Dedifferentiated amniotic fluid mesenchymal stem cell (primary cell): ENCODE results near the gene FRMD4A.
"Not testable (repeated sequence)": the region's sequence is repeated elsewhere in the genome, so short reads cannot be mapped to it uniquely, and the experiment has no call there.

Source experiments
- DNase-seq: peaks from one replicate; pipeline ENCODE4 v3.0.0-alpha.2; 2016; ENCODE audit errors: extremely low spot score

Gene FRMD4A

DNA sequence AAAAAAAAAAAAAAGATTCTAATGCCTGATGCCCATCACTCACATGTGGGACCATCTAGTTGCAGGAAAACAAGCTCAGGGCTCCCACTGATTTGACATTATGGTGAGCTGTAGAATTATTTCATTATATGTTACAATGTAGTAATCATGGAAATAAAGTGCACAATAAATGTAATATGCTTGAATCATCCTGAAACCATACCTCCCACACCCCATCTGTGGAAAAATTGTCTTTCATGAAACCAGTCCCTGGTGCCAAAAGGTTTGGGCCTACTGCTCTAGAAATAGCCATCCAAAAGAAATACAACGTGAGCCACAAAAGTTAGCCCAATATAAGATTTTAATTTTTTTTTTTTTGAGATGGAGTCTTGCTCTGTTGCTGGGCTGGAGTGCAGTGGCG, 478.8 kb downstream of the FRMD4A start:
- DNase-seq = no peak

- no peak for DNase-seq
Measured at GRCh38 chr10:13848520-13849445, 481.9 kb downstream of the FRMD4A start.

GRCh38 chr10:13847201-13847631, 483.5 kb downstream of the FRMD4A start:
- no peak for DNase-seq

GRCh38 chr10:13845897-13846296, 484.8 kb downstream of the FRMD4A start:
- no peak for DNase-seq

DNA sequence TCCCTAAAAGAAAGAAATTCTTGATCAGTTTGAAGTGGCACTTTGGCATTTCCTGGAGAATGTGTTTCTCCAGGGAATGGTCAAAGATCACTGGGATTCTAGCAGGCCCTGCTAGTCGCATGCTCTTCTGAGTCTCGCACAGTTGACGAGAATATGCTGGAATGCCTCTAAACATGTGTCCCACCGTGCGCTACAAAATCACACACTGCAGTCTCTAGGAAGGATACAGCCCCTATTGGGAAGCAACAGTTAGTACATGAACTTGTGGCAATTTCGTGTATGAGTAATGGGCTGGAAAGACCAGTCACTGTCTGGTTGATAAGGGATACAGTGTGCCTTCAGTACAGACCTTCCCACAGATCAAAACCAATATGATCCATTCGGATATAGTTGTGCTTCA, 486.1 kb downstream of the FRMD4A start:
- DNase-seq = no peak

- no peak for DNase-seq
Measured at GRCh38 chr10:13842117-13842516, 488.6 kb downstream of the FRMD4A start.

DNA sequence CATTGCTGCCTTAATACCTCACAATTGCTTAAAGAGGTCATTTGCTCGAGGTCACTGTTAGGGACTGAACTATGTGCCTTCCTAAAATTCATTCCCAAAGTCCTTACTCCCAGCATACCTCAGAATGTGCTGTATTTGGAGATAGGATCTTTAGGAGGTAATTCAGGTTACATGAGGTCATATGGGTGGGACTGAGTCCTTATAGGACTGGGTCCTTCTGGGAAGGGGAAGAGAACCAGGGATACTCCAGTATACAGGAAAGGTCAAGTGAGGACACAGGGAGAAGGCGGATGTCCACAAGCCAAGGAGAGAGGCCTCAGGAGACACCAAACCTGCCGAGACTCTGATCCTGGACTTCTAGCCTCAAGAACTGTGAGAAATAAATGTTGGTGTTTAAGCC, 490.7 kb downstream of the FRMD4A start:
- DNase-seq = no peak

GRCh38 chr10:13839430-13839990, 491.2 kb downstream of the FRMD4A start:
- DNase-seq = peak; percentile 65

DNA sequence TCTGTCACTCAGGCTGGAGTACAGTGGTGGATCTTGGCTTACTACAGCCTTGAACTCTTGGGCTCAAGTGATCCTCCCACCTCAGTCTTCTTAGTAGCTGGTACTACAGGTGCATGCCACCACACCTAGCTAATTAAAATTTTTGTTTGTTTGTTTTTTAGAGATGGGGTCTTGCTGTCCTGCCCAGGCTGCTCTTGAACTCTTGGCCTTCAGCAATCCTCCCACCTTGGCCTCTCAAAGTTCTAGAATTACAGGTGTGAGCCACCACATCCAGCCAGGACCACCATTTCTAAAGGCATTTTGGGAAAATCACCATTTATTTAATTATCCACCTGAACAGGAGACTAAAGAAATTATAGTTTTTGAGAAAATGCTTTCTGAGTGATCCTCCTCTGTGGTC, 491.7 kb downstream of the FRMD4A start:
- no peak for DNase-seq

DNA sequence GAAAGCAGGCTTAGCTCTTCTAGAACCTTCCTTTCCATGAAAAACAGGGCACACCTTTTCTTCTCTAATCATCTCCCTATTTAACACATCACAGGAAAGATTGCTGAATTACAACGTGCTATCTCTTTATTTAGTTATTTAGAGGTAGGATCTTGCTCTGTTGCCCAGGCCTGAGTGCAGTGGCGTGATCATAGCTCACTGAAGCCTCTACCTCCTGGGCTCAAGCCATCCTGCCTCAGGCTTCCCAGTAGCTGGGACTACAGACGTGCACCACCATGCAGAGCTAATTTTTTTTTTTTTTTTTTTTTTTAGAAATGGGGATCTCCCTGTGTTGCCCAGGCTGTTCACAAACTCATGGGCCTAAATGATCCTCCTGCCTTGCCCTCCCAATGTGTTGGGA, 492.8 kb downstream of the FRMD4A start:
- no peak for DNase-seq

DNA sequence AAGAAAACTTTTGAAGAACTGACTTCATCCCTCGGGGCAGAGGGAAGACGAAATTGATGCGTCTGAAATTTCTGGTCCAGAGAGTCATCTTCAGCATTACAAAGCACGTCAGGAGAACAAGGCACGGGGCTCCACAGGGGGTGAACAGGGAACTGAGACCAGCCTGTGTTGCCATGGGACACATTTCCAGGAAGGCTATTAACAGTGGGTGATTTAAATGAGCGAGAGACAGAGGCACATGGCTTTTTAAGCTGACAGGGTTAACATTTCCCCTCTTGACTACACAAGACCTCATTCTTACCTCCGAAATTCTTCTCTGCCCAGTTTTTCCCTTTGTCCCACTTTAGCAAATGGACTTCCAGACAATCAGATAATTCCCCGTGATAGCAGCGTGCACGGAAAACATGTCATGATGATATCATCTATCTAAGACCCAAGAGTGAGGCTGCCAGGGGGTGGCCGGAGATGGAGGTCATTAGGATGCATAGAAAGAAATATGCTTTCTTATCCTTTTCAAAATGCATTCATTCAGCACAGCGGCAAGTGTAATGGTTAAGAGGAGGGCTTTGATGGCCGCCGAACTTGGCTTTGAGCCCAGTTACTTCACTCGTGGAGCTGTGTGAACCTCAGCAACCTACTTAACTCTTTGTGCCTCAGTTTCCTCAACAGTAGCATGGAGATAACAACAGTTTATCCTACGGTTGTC, 496.0 kb downstream of the FRMD4A start:
- no peak for DNase-seq

- DNase-seq = no peak
Measured at GRCh38 chr10:13831711-13832141, 499.0 kb downstream of the FRMD4A start.

- no peak for DNase-seq
Measured at GRCh38 chr10:13830385-13830784, 500.3 kb downstream of the FRMD4A start.

GRCh38 chr10:13829790-13830189, 500.9 kb downstream of the FRMD4A start:
- DNase-seq = no peak

- DNase-seq = not testable (repeated sequence)
Measured at GRCh38 chr10:13828284-13828683, 502.4 kb downstream of the FRMD4A start.

- no peak for DNase-seq
Measured at GRCh38 chr10:13827076-13827797, 503.5 kb downstream of the FRMD4A start.

GRCh38 chr10:13823709-13824405, 506.9 kb downstream of the FRMD4A start:
- no peak for DNase-seq

GRCh38 chr10:13823096-13823708, 507.5 kb downstream of the FRMD4A start:
- no peak for DNase-seq

- no peak for DNase-seq
Measured at GRCh38 chr10:13822490-13822889, 508.2 kb downstream of the FRMD4A start.

GRCh38 chr10:13820964-13821337, 509.8 kb downstream of the FRMD4A start:
- DNase-seq = no peak
